Ishikawa (cell line): Measurements from ENCODE around the gene NANOS2.

Experiments used
- CEBPB ChIP-seq: IDR thresholded peaks from 2 replicates; pipeline ENCODE4 v1.6.1; 2012
- EGR1 ChIP-seq: IDR thresholded peaks from 2 replicates; pipeline ENCODE4 v1.6.1; 2012
- EP300 ChIP-seq: IDR thresholded peaks from 2 replicates; pipeline ENCODE4 v1.6.1; 2012; ENCODE audit warnings: borderline replicate concordance
- TAF1 ChIP-seq: IDR thresholded peaks from 2 replicates; pipeline ENCODE4 v1.6.1; 2012; ENCODE audit warnings: low read depth, mild to moderate bottlenecking

DNA sequence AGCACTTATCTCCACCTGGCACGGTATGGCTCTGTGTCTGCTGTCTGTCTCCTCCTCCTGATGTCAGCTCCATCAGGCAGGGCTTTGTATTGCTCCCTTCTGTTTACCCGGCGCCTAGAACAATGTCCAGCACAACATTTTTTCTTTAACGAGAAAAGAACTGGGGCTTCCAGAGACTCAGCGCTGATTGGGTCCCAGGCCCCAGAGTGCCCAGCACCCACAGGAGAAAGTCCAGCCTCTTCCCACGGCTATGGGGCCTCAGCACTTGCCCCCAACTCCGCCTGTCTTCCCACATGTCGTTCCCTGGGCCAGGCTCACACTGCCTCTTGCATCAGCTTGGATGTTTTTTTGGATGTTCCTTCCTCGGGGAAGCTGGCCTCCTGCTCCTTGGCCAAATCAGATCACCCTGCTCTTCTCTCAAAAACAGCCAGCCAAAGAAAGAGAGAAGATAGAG is 19.0 kb downstream of the NANOS2 start:
- TF ChIP-seq CEBPB: no peak
- TF ChIP-seq EP300: no peak
- TF ChIP-seq EGR1: no peak
- TF ChIP-seq TAF1: no peak
